ENCODE measurements around the gene WDR74.
A peak's percentile ranks its signal among the peaks of the same experiment; 100 is the strongest.
"Not testable (repeated sequence)": the region's sequence is repeated elsewhere in the genome, so short reads cannot be mapped to it uniquely, and the experiment has no call there.

Gene WDR74

GRCh38 chr11:62874851-62875250, 35.5 kb upstream of the WDR74 start:
- Histone ChIP-seq H3K4me3 (replicated peaks; ENCODE audit: insufficient read depth, low read length) (no peak overlapping the region), H3K27me3 (ENCODE audit: insufficient read depth, poor library complexity, severe bottlenecking) (no peaks in the 10 kb centered on the region), H3K27ac (replicated peaks) (no peak overlapping the region)
- no peak for TF ChIP-seq GABPA (IDR thresholded peaks at IDR 0.05; ENCODE audit: low read depth)
- no peak for TF ChIP-seq SPI1 (IDR thresholded peaks at IDR 0.05; ENCODE audit: borderline replicate concordance, low read depth)
- no peak for TF ChIP-seq POLR2AphosphoS5 (IDR thresholded peaks at IDR 0.05; ENCODE audit: low read depth)
- no peak for TF ChIP-seq REST (IDR thresholded peaks at IDR 0.05; ENCODE audit: insufficient replicate concordance, low read depth)
- no peak for TF ChIP-seq CTCF (IDR thresholded peaks at IDR 0.05; ENCODE audit: insufficient read depth, low read length)
- no peak for DNase-seq (ENCODE audit: low read depth in 1 of 2, low spot score in 1 of 2)

GRCh38 chr11:62865635-62866034, 26.2 kb upstream of the WDR74 start:
- Histone ChIP-seq H3K27ac (replicated peaks) (no peak overlapping the region), H3K4me3 (replicated peaks; ENCODE audit: insufficient read depth, low read length) (no peak overlapping the region), H3K27me3 (ENCODE audit: insufficient read depth, poor library complexity, severe bottlenecking) (no peaks in the 10 kb centered on the region)
- TF ChIP-seq SPI1 (IDR thresholded peaks at IDR 0.05; ENCODE audit: borderline replicate concordance, low read depth), result no peak
- no peak for TF ChIP-seq REST (IDR thresholded peaks at IDR 0.05; ENCODE audit: insufficient replicate concordance, low read depth)
- no peak for TF ChIP-seq POLR2AphosphoS5 (IDR thresholded peaks at IDR 0.05; ENCODE audit: low read depth)
- TF ChIP-seq GABPA (IDR thresholded peaks at IDR 0.05; ENCODE audit: low read depth), result no peak
- no peak for TF ChIP-seq CTCF (IDR thresholded peaks at IDR 0.05; ENCODE audit: insufficient read depth, low read length)
- DNase-seq (ENCODE audit: low read depth in 1 of 2, low spot score in 1 of 2), result no peak

GRCh38 chr11:62863687-62864335, 24.4 kb upstream of the WDR74 start:
- Histone ChIP-seq H3K4me3 (replicated peaks; ENCODE audit: insufficient read depth, low read length) (no peak overlapping the region), H3K27ac (replicated peaks) (no peak overlapping the region), H3K27me3 (ENCODE audit: insufficient read depth, poor library complexity, severe bottlenecking) (no peaks in the 10 kb centered on the region)
- DNase-seq (ENCODE audit: low read depth in 1 of 2, low spot score in 1 of 2), result no peak
- TF ChIP-seq REST (IDR thresholded peaks at IDR 0.05; ENCODE audit: insufficient replicate concordance, low read depth), result no peak
- TF ChIP-seq GABPA (IDR thresholded peaks at IDR 0.05; ENCODE audit: low read depth), result no peak
- no peak for TF ChIP-seq CTCF (IDR thresholded peaks at IDR 0.05; ENCODE audit: insufficient read depth, low read length)

- DNase-seq (ENCODE audit: low read depth in 1 of 2, low spot score in 1 of 2); H3K27me3 ChIP-seq (ENCODE audit: insufficient read depth, poor library complexity, severe bottlenecking); H3K4me3 ChIP-seq (replicated peaks; ENCODE audit: insufficient read depth, low read length): not testable (repeated sequence)
- H3K27ac ChIP-seq (replicated peaks), result peak overlapping the region; percentile 40
Measured at GRCh38 chr11:62861564-62862192, 22.3 kb upstream of the WDR74 start.
